ENCODE data around the gene OLFML2B.

OLFML2B gene

DNA sequence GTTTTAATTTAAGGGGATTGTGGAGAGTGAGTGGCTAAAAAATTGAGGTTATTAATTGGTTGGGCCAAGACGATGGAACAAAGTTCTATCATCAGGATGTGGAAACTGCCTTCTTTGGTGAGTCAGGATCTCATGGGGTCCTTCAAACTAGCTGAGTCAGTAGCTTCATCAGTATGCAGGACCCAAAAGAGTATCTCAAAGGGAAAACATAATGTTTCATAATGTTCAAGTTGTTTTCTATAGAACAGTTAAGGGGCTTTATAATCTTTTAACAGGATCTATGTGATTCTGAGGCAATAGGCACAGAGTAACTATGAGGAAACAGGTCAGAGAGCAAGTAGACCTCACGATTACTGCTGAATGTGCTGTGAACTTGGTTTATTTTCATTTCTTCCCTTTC, 3.2 kb upstream of the OLFML2B start:
- in situ Hi-C loops (cut with HindIII; ENCODE audit: low sequenced_read_pairs): no loop called here
- H3K4me3 ChIP-seq (ENCODE audit: low read depth, low read length): no peak overlapping the region
- no peak for DNase-seq (ENCODE audit: low read depth)
- no peak for TF ChIP-seq CTCF (IDR thresholded peaks at IDR 0.05; ENCODE audit: low read depth, low read length, missing control alignments)

DNA sequence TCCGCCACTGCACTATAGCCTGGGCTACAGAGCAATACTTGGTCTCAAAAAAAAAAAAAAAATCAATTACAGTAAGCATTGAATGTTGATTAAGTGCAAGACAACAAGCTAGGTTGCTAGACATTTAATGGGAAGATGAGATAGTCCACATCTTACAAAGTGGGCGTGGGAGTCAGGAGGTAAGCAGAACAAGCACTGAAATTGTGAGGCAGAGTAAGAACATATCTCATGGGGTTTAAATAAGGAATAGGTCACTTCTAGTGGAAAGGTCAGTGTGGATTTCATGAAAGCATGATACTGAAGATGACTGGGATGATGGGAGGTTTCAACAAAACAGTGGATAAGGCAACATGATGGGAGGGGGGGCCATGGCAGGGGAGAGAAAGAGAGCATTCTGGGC, 1.9 kb upstream of the OLFML2B start:
- no peak for DNase-seq (ENCODE audit: low read depth)
- H3K4me3 ChIP-seq (ENCODE audit: low read depth, low read length): no peak overlapping the region
- TF ChIP-seq CTCF (IDR thresholded peaks at IDR 0.05; ENCODE audit: low read depth, low read length, missing control alignments): no peak
- in situ Hi-C loops (cut with HindIII; ENCODE audit: low sequenced_read_pairs): no loop called here

- no peak for DNase-seq (ENCODE audit: low read depth)
- in situ Hi-C loops (cut with HindIII; ENCODE audit: low sequenced_read_pairs): no loop called here
- TF ChIP-seq CTCF (IDR thresholded peaks at IDR 0.05; ENCODE audit: low read depth, low read length, missing control alignments): no peak
- peak overlapping the region; percentile 66 for H3K4me3 ChIP-seq (ENCODE audit: low read depth, low read length)
Observed at GRCh38 chr1:162023181-162023546, 505 bp downstream of the OLFML2B start.

DNA sequence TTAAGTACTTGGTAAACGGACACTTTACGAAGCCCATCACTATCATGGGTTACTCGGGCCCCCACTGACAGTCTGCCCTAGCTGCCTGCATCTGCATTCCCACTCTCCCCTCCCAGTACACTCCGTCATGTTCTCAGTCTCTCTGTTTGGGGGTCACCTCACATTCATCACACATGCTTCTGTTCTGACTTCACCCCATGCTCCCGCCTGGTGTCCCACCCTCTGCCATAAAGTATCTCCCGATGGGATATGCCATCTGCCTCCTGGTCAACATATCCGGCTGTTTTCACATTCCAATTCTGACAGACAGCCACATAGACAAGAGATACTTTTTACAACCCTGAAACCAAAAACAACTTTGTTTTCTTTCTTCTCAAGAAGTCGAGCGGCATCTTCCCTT, 1.0 kb downstream of the OLFML2B start:
- no peak for TF ChIP-seq CTCF (IDR thresholded peaks at IDR 0.05; ENCODE audit: low read depth, low read length, missing control alignments)
- H3K4me3 ChIP-seq (ENCODE audit: low read depth, low read length): peak overlapping the region; percentile 66
- in situ Hi-C loops (cut with HindIII; ENCODE audit: low sequenced_read_pairs): no loop called here
- DNase-seq (ENCODE audit: low read depth): no peak

- DNase-seq (ENCODE audit: low read depth): no peak
- in situ Hi-C loops (cut with HindIII; ENCODE audit: low sequenced_read_pairs): no loop called here
- H3K4me3 ChIP-seq (ENCODE audit: low read depth, low read length): peak overlapping the region; percentile 18
- no peak for TF ChIP-seq CTCF (IDR thresholded peaks at IDR 0.05; ENCODE audit: low read depth, low read length, missing control alignments)
Observed at GRCh38 chr1:162021124-162021523, 2.5 kb downstream of the OLFML2B start.

- in situ Hi-C loops (cut with HindIII; ENCODE audit: low sequenced_read_pairs): no loop called here
- TF ChIP-seq CTCF (IDR thresholded peaks at IDR 0.05; ENCODE audit: low read depth, low read length, missing control alignments): no peak
- DNase-seq (ENCODE audit: low read depth): no peak
- no peak overlapping the region for H3K4me3 ChIP-seq (ENCODE audit: low read depth, low read length)
Observed at GRCh38 chr1:162020150-162020549, 3.5 kb downstream of the OLFML2B start.

- in situ Hi-C loops (cut with HindIII; ENCODE audit: low sequenced_read_pairs): no loop called here
- no peak for TF ChIP-seq CTCF (IDR thresholded peaks at IDR 0.05; ENCODE audit: low read depth, low read length, missing control alignments)
- H3K4me3 ChIP-seq (ENCODE audit: low read depth, low read length): no peak overlapping the region
- no peak for DNase-seq (ENCODE audit: low read depth)
Observed at GRCh38 chr1:162019446-162019845, 4.2 kb downstream of the OLFML2B start.

Data from astrocyte of the cerebellum (primary cell).